HG03097 (cell line): ENCODE results near the gene PLCB4.
"Not testable (repeated sequence)": the region's sequence is repeated elsewhere in the genome, so short reads cannot be mapped to it uniquely, and the experiment has no call there.

Experiments used
- ATAC-seq: cut with Tn5 transposase; IDR thresholded peaks from one replicate; pipeline ENCODE4 v1.9.1; 2021; ENCODE audit not compliant: unreplicated experiment, low FRiP score

PLCB4 gene

DNA sequence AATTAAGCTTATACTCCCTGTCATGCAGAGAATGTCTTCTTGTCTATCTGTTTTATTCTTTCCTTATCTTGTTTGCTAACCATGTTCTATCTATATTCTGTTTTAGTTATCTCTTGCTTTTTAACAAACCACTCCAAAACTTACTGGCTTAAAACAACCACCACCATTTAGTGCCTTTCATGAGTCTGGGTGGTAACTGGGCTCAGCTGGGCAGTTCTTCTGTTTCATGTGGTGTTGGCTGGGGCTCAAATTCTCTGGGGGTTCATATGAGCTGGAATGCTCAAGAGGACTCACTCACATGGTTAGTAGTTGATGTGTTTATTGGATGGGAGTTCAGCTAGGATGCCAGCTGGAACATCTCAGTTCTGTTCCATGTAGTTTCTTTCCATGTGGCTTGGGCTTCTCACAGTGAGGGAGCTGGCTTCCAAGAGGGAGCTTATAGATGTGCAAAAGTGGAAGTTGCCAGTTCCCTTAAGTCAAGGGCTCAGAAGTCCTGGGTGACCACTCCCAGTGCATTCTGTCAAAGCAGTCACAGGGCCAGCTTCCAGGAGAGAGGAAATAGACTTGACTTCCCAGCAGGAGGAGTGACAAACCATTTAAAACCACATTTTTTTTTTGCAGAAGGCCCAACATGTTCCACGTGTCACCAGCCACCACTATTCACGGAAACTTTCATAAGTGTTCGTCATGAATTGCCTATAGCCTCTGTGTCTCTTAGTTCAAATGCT is 70.4 kb downstream of the PLCB4 start:
- no peak for ATAC-seq

DNA sequence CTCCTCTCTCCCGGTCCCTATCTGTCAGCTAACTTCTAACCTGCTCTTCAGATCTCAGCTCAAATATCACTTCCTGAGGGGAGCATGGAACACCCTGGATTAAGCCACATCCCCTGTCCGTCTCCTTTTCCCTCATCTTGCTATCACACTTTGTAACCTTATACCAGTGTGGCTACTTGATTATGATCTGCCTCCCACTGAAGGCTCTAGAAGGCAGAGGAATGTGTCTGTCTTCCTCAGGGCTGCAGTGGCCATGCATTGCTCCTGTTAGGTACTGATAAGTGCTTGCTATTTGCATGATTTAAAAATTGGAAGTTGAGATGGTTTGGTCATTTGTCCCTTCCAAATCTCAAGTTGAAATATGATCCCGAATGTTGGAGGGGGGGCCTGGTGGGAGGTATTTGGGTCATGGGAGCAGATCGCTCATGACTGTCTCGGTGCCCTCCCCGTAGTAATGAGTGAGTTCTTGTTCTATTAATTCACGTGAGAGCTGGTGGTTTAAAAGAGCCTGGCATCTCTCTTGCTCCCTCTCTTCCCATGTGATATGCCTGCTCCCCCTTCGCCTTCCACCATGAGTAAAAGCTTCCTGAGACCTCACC is 71.4 kb downstream of the PLCB4 start:
- ATAC-seq: no peak

DNA sequence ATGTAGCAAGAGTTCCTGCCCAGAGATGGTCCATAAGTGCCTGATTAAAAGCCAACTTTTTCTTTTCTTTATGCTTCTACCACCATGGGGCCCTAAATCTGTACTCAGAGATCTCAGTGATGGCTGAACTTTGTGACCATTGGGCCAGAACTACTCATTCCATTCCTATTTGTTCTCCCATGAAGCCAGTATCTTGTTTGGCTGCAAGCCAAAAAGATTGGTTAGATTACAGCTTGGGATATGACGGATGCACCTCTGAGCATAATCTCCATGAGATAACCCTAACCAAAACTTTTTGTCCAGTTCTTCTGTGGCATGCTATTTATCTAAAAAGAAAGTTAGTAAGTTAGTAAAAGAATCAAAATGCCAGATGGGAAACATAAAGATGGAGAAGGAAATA is 72.2 kb downstream of the PLCB4 start:
- ATAC-seq: no peak

DNA sequence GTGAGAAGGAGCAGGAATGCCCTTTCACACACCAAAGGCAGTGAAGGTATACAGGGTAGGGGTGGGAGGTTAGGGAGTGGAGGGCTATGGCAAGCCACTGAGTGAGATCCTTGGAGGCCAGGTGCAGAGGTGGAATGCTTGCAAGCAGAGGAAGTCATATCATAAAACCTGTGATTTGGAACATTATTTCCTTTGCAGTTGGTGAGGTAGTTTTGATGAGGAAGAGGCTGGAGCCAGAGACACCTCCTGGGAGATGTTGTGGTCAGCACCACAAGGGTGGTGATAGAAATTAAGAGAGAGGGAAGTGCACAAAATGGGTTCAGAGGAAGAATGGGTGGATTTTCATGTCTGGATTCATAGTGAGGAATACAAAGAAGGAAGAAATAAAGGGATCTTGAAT is 73.0 kb downstream of the PLCB4 start:
- ATAC-seq: no peak

DNA sequence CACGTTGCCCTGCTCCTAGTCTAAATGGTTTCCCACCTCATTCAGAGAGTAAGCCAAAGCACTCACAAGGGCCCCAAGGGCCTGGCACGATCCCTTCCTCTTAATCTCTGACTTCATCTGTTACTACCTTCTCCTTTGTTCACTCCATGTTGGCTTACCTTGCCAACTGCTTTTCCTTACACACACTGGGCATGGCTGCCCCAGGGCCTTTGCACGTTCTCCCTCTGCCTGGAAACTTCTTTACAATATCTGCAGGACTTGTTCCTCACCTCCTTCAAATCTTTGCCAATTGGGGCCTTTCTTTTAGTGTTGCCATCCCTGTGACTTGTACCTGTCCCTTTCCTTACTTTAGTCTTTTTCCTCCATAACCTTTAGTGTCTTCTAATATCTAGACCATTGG is 73.9 kb downstream of the PLCB4 start:
- no peak for ATAC-seq

DNA sequence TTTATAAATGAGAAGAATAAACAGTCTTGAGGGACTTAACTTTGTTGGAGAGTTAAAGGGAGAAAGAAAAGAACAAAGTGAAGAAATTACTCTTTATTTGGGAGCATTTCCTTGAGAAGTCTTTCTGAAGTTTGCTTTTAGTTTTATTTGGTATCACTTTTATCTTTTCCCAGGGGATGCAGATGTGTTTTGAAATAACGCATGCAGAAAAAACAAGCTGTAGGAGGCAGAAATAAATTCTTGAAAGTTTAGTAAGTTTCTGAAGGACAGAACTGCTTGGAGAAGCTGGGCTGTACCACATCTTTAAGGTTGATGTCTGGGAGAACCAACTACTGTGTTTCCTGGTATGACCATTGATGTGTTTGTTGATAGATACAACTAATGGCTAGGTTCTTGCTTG is 75.0 kb downstream of the PLCB4 start:
- ATAC-seq: no peak

DNA sequence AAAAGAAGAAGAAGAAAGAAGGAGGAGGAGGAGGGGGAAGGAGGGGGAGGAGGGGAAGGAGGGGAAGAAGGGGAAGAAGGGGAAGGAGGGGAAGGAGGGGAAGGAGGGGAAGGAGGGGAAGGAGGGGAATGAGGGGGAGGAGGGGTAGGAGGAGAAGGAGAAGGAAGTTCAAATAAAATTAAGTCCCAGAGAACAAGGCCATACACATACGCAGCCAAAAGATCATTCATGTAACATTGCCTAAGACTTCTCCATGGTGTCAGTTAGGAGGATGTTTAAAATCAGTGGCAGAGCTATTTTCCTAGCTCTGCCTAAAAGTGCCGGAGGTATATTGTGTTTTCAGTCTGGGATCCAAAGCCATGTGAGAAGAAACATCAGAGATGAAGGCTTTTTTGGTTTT is 75.8 kb downstream of the PLCB4 start:
- no peak for ATAC-seq

DNA sequence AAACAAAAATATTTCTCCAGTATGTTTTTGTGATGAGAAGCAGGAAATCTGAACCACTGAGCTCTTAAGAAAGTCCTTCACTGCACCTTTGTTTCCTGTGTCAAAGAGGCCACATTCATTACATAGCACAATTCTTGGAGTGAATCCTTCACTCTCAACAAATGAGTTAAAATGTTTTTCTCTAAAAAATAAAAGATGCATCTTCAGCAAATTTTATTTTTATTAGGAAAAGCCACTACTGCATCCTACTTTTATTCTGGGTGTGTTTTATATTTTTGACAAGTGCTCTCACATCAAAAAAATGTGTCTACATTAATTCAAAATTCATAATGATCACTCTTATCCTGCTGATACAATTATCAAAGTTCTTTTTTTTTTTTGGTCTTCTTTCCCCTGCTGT is 76.3 kb downstream of the PLCB4 start:
- no peak for ATAC-seq

DNA sequence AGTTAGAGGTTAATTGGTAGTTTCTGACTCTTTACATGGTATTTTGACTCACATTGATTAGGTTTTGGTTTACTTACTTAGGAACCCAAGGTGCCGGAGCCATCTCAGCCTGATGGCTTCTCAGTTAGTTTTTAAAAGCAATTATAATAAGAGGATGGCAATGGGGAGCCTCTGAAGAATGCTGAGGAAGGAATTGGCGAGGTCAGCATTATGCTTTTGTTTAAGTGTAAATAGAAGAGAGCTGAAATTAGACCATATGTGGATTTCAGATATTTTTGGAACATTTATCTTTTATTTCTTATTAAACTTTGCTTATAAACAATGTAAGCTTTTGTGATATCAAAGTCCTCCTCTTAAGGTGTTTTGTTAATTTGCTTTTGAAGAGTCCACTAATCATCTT is 77.8 kb downstream of the PLCB4 start:
- ATAC-seq: no peak

DNA sequence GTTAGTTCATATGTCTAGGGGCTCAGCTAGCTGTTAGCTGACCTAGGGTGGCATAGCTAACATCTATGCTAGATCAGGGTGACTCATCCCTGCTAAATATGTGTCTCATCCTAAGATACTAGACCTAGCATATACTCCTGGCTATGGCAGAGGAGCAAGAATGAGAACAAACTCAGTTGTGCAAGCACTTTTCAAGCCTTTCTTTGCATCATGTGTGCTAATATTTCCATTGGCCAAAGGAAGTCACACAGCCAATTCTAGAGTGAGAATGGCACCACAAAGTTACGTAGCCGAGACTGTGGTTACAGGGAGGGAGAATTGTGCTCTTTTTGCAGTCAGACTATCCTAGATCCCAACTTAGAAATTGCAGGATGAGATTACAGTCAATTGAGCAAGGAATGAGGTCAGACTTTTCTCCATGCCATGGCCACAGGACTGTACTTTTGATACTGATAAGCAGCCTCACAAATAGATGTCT is 78.7 kb downstream of the PLCB4 start:
- ATAC-seq: no peak

DNA sequence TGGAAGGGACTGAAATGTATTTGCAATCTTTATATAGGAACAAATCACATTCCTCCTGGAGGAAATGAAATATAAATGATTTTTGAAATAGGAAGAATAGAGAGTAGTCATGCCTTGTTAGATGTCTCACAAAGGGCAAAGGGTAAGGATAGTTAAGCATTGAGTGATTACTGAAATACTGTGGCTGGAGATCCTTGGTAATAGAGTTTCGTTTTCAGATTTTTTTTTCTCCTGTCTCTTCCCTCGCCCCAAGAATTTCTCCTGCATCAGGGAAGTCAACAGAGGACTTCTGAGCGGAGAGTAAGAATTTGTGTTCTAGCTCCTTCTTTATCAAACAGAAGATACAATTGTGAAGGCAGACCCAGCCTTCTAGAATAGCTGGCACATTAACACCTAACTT is 79.4 kb downstream of the PLCB4 start:
- no peak for ATAC-seq

DNA sequence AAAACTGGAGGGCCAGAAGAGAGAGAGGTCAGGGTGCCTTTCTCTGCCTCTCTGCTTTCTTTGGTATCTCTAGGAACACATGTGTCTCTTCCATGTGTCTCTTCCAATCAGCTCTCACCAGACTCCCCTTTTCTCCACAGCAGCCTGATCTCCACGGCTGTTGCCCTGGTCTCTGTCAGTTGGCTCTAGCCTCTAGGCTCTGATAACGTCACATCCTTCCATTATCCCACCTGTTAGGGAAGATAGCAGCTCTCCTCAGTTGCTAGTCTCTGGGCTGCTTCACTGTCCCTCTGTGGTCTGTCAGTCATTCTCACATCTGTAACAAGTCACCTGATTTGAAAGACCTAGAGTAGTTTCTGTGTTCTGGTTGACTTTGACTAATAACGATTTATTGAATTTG is 80.2 kb downstream of the PLCB4 start:
- ATAC-seq: no peak

DNA sequence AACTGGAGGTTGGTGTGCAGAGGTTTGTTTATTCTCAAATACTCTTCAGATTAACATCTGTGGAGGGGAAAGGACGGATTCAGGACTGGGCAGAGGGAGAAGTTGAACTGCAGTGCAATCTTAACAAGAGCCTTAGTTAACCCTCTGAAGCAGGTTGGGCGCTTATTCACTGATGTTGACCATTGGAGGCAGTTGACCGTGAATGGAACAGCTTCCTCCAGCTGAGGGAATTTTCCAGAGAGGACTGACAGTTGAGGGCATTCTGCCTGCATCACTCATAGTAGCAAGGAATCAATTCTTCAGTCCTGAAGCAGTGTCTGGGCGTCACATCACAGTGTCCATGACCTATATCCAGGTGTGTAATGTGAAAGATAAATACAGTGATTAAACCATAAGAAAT is 80.9 kb downstream of the PLCB4 start:
- ATAC-seq: no peak

DNA sequence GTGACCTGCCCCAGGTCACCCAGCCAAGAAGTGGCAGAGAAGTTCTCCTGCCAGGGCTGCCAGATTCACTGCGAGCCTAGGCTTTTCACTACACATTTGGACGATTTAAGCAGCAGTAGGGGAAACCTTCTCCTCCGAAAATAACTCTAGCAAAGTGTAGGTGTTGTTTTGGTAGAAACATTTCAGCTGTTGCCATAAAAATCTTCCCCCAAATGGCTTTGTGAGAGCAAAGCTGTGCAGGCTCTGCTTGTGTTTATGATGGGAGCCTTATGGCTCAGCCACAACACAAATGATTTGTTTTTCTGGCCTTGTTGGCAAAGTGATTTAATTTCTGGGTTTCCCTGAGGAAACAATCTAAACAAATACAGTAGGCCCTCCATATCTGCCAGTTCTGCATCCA is 81.8 kb downstream of the PLCB4 start:
- ATAC-seq: no peak

DNA sequence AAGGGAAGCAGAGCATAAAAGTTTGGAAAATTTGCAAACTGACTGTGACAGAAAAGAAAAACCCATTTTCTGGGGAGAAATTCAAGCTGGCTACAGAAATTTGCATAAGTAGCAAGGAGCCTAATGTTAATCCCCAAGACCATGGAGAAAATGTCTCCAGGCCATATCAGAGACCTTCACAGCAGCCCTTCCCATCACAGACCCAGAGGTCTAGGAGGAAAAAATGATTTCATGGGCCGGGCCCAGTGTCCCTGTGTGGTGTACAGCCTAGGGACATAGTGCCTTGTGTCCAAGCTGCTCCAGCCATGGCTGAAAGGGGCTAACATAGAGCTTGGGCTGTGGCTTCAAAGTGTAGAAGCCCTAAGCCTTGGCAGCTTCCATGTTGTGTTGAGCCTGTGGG is 83.3 kb downstream of the PLCB4 start:
- ATAC-seq: not testable (repeated sequence)

DNA sequence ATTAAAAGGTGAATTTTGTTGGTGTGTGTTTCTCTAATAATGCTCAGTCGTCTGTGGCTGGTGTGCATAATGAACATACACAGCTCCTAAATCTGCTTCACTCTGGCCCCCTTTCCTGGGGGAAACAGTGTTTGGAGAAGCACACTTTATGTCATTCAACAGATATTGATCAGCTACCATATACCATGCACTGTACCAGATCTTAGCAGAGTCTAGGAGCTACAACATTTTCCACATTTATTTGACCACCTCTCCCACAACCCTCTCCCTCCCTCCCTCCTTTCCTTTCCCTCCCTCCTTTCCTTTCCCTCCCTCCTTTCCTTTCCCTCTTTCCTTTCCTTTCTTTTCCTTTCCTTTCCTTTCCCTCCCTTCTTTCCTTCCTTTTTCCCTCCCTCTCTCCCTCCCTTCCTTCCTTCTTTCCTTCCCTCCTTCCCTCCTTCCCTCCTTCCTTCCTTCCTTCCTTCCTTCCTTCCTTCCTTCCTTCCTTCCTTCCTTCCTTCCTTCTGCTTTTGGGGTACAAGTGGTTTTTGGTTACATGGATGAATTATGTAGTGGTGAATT is 85.7 kb downstream of the PLCB4 start:
- no peak for ATAC-seq

DNA sequence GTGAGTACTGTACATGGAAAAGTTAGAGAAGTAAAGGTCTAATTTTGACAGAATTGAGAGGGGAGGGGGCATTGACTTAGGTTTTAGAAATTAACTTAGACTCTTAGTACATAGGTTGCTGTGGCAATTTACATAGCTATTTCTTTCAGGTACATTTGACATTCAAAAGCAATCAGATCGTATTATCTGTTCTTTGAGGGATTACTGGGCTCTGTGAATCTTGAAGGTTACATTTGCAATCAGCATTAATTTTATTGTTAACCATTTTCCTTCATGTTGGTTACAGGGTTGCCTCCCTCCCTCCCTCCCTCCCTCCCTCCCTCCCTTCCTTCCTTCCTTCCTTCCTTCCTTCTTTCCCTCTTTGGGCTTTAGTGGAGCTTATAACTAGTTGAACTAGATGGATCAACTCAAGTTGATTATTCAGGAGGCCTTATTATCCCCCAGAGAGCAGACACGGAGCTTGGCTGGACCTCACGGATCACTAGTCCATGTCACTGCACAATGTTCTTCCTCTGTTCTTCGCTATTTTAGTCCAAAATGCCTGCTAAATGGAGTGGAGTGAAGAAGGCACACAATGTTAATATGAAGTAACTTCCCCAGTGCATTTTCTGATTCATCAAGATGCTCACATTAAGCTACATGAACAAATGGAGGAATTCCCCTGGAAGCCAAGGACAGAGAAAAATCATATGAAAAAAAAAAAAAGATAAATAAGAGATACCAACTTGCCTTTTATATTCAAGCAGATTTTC is 87.8 kb downstream of the PLCB4 start:
- ATAC-seq: no peak

DNA sequence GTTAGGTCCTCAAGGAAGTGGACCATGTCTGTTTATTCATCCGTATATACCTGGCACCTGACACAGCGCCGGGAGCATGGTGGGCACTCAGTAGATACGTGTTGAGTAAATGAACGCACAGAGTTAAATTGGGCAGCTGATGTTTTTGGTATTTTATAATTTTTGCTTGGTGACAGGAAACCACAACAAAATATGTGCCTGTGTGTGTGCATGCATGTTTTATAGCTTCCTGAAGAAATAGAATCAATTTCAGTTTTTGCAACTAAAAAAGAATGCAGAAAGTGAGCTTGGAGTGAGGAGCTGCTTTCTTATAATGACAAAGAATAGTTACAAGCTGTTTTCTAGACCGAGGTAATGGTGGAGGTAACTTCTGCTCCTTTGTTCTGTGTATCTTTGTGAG is 91.4 kb downstream of the PLCB4 start:
- ATAC-seq: no peak

DNA sequence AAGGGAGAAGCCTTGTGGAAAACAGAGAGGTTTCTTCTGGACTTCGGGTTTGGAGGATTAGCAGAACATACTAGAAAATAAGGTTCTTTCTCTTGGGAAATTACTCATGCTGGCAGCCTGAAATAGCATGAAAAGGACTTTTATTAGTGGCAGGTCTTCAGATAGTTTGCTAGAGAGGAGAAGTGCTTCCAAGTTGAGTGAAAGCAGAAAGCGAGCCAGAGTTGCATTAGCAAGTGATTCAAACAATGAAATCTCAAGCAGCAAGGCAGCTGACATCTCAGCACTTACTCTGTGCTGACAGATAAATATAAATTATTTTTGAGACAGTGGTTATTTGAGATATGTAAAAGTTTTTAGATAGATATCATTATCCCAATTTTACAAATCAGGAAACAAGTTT is 91.9 kb downstream of the PLCB4 start:
- ATAC-seq: no peak

DNA sequence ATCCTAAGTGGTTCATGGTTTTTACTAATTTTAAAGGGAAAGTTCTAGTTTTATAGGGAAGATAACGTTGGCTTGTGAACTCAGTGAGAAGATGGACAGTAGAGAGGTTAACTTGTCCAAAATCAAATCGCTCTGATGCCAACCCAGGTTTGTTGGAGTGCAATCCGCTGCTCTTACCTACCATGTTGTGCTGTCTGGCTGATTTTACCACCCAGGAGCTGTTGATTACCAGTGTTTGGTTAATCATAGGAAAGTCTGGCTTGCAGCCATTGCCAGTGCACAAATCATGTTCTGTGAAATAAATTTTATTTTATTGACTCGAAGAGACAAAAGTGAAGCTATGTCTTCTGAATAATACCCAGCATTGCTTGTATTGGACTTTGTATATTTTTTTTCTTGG is 92.4 kb downstream of the PLCB4 start:
- ATAC-seq: no peak

DNA sequence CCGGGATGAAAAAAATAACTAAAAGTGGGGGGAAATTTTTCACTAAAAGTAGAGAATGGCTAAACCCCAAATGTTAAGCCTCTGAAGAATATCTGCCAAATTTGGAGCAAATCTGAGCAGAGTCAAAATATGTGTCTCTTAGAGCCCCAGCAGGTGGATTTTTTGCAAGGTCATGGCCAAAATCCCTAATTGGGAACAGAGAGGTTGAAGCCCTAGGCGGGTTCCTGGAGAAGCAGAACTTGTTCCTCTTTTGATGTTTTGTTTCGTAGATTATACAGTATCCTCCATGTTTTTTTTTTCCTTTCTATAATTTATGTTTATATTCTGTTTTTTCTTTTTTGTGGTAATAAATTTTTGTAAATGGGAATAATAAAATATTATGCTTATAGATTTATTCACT is 94.4 kb downstream of the PLCB4 start:
- ATAC-seq: no peak

DNA sequence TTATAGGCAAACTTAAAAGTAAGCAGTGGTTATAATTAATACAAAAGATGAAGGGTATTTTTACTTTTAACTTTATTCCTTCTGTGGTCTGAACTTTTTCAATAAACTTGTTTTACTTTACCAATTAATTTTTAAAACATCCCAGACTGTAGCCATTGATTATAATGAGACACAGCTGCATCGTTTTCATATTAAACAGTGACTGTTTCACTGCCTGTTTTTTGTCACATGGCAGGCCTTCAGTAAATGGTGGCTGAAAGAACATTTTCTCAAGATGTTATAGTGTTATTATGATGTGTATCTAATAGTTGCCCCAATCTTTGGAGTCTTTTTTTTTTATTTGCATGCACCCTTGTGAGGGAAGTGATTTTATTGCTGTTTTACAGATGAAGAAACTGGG is 95.1 kb downstream of the PLCB4 start:
- no peak for ATAC-seq
